HT1080 (cell line): Measurements from ENCODE around the gene TNFRSF12A. TPM values are rescaled to one million over a fixed set of nuclear protein-coding genes. Genes with fewer than 3 reads are reported as not detected.

Experiments
- DNase-seq: peaks from one replicate; pipeline ENCODE4 v3.0.0-alpha.2; 2015; ENCODE audit warnings: low read depth
- total RNA-seq: library from RNA; depleted of rRNA; stranded (reverse); fragments of >200 nt; shearing (Covaris generic); gene quantifications from 2 replicates; pipeline ENCODE4 v1.2.3, GENCODE V29; 2014

TNFRSF12A gene
- total RNA-seq, 1 experiment from 2014 or later: 411 TPM

- DNase-seq: no peak
Observed at GRCh38 chr16:2985893-2986355, 34.2 kb upstream of the TNFRSF12A start.

GRCh38 chr16:2986623-2987188 is 33.5 kb upstream of the TNFRSF12A start:
- DNase-seq: no peak

GRCh38 chr16:2987286-2987685 is 32.9 kb upstream of the TNFRSF12A start:
- no peak for DNase-seq

GRCh38 chr16:2987833-2988232 is 32.3 kb upstream of the TNFRSF12A start:
- DNase-seq: no peak

DNA sequence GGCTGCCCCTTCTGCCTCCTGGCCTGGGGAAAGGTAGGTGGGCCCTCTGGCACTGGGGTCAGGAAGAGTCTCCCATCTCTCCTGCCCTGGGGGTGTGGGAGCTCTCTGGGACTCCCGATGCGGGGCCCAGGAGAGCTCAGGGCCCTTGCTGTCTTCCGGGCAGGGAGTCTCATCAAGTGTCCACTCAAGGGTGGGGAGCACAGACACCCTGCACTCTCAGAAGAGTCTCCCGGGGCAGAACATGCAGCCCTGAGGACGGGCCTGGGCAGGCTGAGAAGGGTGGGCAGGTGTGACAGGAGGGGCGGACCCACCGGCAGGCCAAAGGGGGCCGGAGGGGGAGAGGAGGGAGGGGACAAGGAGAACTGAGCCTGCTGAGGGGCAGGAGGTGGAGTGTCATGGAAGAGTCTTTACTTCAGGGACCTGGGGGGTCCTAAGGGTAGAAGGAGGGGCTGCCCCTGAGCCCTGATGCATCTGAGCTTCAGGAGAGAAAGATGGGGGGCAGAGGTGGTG is 31.5 kb upstream of the TNFRSF12A start:
- DNase-seq: no peak

DNA sequence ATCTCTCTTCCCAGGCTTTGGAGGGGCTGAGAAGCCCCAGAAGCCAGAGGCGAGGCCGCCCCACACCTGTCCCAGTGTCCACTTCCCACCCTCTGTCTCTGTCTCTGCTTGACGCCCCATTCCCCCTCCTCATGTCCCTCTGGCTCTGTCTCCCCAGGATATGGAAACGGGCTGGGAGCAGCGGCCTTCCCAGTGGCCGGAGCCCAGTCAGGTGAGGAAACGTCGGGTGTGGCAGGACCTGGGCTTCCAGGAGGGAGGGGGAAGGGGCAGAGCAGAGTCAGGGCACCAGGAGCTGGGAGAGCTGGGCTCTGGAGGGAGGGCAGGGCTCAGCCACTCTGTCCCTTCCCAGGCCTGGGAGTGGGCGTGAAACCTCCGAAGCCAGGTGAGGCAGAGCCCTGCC is 29.3 kb upstream of the TNFRSF12A start:
- no peak for DNase-seq

GRCh38 chr16:2991566-2992261 is 28.5 kb upstream of the TNFRSF12A start:
- no peak for DNase-seq

DNA sequence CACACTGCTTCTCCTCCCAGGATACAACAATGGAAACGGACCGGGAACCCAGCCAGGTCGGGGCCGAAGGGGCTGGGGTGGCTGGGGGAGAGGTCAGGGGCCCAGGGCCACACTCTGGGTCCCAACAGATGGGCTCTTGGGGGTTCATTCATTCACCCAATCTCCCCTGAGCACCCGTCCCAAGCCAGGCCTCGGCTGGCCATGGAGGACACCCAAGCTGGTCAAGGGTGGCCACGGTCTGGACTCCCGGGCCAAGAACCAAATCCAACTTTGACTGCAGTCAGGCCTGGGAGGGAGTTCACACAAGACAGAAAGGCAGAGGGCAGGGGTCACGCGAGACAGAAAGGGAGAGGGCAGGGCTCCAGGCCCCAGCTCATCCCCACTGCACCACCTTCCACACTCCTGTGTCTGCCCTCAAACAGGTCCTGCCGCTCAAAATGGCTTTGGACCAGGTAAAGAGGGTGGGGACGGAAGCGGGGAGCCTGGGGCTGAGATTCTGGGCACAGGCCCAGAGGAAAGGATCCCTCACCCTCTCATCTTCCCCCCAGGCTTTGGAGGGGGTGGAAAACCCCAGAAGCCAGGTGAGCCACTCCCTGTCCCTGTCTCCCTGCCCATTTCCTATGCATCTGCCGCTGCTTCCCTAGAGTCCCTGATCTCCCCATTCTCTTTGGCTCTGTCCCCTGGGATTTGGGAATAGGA is 27.6 kb upstream of the TNFRSF12A start:
- DNase-seq: no peak

- no peak for DNase-seq
Observed at GRCh38 chr16:2996298-2996697, 23.9 kb upstream of the TNFRSF12A start.

GRCh38 chr16:2999929-3000328 is 20.2 kb upstream of the TNFRSF12A start:
- no peak for DNase-seq

- no peak for DNase-seq
Observed at GRCh38 chr16:3000540-3000939, 19.6 kb upstream of the TNFRSF12A start.

DNA sequence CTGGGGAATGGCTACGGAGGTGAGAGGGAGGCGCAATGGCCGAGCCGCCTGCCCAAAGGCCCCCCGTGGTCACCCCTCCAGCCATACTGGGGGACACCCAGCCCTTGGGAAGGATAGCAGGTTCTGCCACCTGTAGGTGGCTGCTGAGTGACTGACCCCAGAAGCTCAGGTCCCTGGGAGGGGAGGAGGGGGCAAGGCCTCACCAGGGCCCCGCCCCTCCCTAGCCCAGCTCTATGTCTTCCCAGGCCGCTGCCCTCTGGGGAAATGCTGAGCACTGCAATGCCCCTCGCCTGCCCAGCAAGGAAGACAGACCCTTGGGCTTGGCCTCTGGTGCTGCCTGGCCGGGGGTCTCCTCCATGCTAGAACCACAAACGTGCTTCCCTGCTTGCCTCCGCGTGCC is 18.9 kb upstream of the TNFRSF12A start:
- no peak for DNase-seq

GRCh38 chr16:3003582-3004270 is 16.4 kb upstream of the TNFRSF12A start:
- DNase-seq: peak; percentile 99

- no peak for DNase-seq
Observed at GRCh38 chr16:3004319-3004718, 15.8 kb upstream of the TNFRSF12A start.

DNA sequence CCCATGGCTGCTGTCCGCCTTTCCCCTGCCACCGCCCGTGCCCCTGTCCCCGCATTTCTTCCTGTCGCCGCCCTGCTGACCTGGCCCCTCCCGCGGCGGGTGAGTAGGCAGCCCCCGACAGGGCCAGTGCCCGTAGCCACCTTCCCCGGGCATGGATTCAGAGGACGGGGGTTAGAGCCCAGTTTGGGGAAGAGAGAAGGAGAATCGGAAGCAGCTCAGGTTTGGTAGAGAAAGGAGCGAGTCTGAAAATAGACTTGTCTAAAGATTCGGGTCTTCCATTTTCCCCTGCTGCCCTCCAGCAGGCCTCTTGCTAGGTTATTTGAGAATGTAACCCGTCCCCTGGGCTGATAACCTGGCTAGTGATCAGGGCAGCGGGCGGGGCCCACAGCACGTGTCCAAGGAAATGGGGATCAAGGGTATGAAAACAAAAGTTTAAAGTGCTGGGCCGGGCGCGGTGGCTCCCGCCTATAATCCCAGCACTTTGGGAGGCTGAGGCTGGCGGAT is 15.3 kb upstream of the TNFRSF12A start:
- DNase-seq: no peak

- no peak for DNase-seq
Observed at GRCh38 chr16:3007059-3007956, 12.9 kb upstream of the TNFRSF12A start.

GRCh38 chr16:3007957-3008689 is 12.0 kb upstream of the TNFRSF12A start:
- DNase-seq: no peak

GRCh38 chr16:3008690-3009037 is 11.5 kb upstream of the TNFRSF12A start:
- no peak for DNase-seq

DNA sequence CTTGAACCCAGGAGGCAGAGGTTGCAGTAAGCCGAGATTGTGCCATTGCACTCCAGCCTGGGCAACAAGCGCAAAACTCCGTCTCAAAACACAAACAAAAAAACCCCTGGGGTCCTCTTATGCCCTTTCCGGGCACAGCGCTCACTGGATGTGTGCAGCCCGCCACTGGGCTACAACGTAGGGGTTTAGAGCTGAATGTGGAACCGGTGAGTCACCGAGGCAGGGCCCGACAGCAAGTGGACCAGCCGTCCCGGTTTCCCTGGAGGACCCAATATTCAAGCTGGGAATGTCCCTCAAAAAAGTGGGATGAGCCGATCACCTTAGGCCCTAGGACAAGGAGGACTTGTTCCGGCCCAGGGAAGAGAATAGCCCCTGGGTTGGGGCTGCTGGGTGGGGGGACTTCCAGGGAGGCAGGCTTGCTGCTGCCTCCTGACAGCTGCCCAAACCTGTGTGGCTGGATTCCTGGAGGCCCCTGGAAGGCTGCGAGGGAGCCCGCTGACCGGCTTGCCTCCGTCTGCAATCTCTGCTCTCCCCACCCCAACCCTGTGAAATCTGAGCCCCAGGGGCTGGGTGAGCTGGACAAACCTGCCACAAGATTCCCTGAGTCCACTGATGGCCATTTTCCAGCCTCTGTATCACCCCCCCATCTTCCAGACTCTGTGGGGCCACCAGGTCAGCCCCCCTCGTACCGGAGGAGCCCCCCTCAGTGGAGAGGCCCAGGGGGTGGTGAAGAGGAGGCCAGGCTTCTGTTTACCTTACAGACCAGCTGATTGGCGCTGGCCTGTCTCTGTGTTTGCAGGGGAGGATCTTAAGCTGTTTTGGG is 10.4 kb upstream of the TNFRSF12A start:
- no peak for DNase-seq
